ENCODE data around the gene ATXN3. TPM values are rescaled to one million over a fixed set of nuclear protein-coding genes. Genes with fewer than 3 reads are reported as not detected.

ATXN3 gene
- total RNA-seq (10 to 100 TPM; 37.3 to 43.2 TPM), polyA plus RNA-seq (ENCODE audit: insufficient read length in 2 of 2) (10 to 100 TPM; 20.8 to 22.9 TPM)
- long read RNA-seq, donor 1, full-length matches to known transcripts = 5 of 5 reads
- long read RNA-seq, donor 1, partial matches to known transcripts = 0 of 5 reads
- long read RNA-seq, donor 1, other reads (novel, unspliced or antisense) = 0 of 5 reads
- long read RNA-seq, donor 2 = 0 reads
- long read RNA-seq, donor 3, full-length matches to known transcripts = 2 of 2 reads
- long read RNA-seq, donor 3, partial matches to known transcripts = 0 of 2 reads
- long read RNA-seq, donor 3, other reads (novel, unspliced or antisense) = 0 of 2 reads
- long read RNA-seq, donor 4, full-length matches to known transcripts = 6 of 6 reads
- long read RNA-seq, donor 4, partial matches to known transcripts = 0 of 6 reads
- long read RNA-seq, donor 4, other reads (novel, unspliced or antisense) = 0 of 6 reads

GRCh38 chr14:92106143-92106926 is at the start of gene ATXN3:
ATXN3 (minus strand) TSS chr14:92106582; CDS start chr14:92106552, 30 bp downstream.
- peak; percentile 80 to 99 (median 96) for DNase-seq (ENCODE audit: low read depth in 4 of 6, low spot score in 6 of 6)
- 0% methylated on average over 51 of the region's 66 CpGs for WGBS (ENCODE audit: insufficient coverage)
- peak within 1 kb of the TSS; percentile 87 for H3K4me3 ChIP-seq (ENCODE audit: low read depth, low read length)
- peaks cover 13% of the 10 kb centered on the region for H3K4me1 ChIP-seq (ENCODE audit: control insufficient read depth, insufficient read depth, low read length)
- H3K27ac ChIP-seq (ENCODE audit: low read depth, low read length) = peak within 1 kb of the TSS; percentile 82
- H3K9me3 ChIP-seq (ENCODE audit: control insufficient read depth, insufficient read depth, low read length) = no peaks in the 10 kb centered on the region
- H3K36me3 ChIP-seq (ENCODE audit: control insufficient read depth, insufficient read depth, low read length) = no peaks in the 10 kb centered on the region
- H3K27me3 ChIP-seq (ENCODE audit: control insufficient read depth, insufficient read depth, low read length) = no peaks in the 10 kb centered on the region

GRCh38 chr14:92154283-92154942 is 48.0 kb upstream of the ATXN3 start:
- Histone ChIP-seq H3K27ac (ENCODE audit: low read depth, low read length) (no peak overlapping the region), H3K27me3 (ENCODE audit: control insufficient read depth, insufficient read depth, low read length) (no peaks in the 10 kb centered on the region), H3K4me3 (ENCODE audit: low read depth, low read length) (no peak overlapping the region), H3K9me3 (ENCODE audit: control insufficient read depth, insufficient read depth, low read length) (no peaks in the 10 kb centered on the region), H3K36me3 (ENCODE audit: control insufficient read depth, insufficient read depth, low read length) (peaks cover 26% of the 10 kb centered on the region), H3K4me1 (ENCODE audit: control insufficient read depth, insufficient read depth, low read length) (no peaks in the 10 kb centered on the region)
- no CpG with 5 or more reads among the region's 3 CpGs for WGBS (ENCODE audit: insufficient coverage)
- no peak for DNase-seq (ENCODE audit: low read depth in 4 of 6, low spot score in 6 of 6)

GRCh38 chr14:92153581-92153980 is 47.2 kb upstream of the ATXN3 start:
- Histone ChIP-seq H3K36me3 (ENCODE audit: control insufficient read depth, insufficient read depth, low read length) (peaks cover 28% of the 10 kb centered on the region), H3K9me3 (ENCODE audit: control insufficient read depth, insufficient read depth, low read length) (no peaks in the 10 kb centered on the region), H3K4me1 (ENCODE audit: control insufficient read depth, insufficient read depth, low read length) (no peaks in the 10 kb centered on the region), H3K4me3 (ENCODE audit: low read depth, low read length) (no peak overlapping the region), H3K27ac (ENCODE audit: low read depth, low read length) (no peak overlapping the region), H3K27me3 (ENCODE audit: control insufficient read depth, insufficient read depth, low read length) (no peaks in the 10 kb centered on the region)
- no peak for DNase-seq (ENCODE audit: low read depth in 4 of 6, low spot score in 6 of 6)
- no CpG with 5 or more reads among the region's 1 CpG for WGBS (ENCODE audit: insufficient coverage)

- H3K4me1 ChIP-seq (ENCODE audit: control insufficient read depth, insufficient read depth, low read length) = no peaks in the 10 kb centered on the region
- H3K36me3 ChIP-seq (ENCODE audit: control insufficient read depth, insufficient read depth, low read length) = peaks cover 29% of the 10 kb centered on the region
- no CpG with 5 or more reads among the region's 2 CpGs for WGBS (ENCODE audit: insufficient coverage)
- H3K27ac ChIP-seq (ENCODE audit: low read depth, low read length) = no peak overlapping the region
- DNase-seq (ENCODE audit: low read depth in 4 of 6, low spot score in 6 of 6) = no peak
- H3K4me3 ChIP-seq (ENCODE audit: low read depth, low read length) = no peak overlapping the region
- no peaks in the 10 kb centered on the region for H3K9me3 ChIP-seq (ENCODE audit: control insufficient read depth, insufficient read depth, low read length)
- H3K27me3 ChIP-seq (ENCODE audit: control insufficient read depth, insufficient read depth, low read length) = no peaks in the 10 kb centered on the region
Observed at GRCh38 chr14:92144708-92145107, 38.3 kb upstream of the ATXN3 start.

GRCh38 chr14:92143962-92144361 is 37.6 kb upstream of the ATXN3 start:
- Histone ChIP-seq H3K4me3 (ENCODE audit: low read depth, low read length) (no peak overlapping the region), H3K36me3 (ENCODE audit: control insufficient read depth, insufficient read depth, low read length) (peaks cover 25% of the 10 kb centered on the region), H3K27me3 (ENCODE audit: control insufficient read depth, insufficient read depth, low read length) (no peaks in the 10 kb centered on the region), H3K9me3 (ENCODE audit: control insufficient read depth, insufficient read depth, low read length) (no peaks in the 10 kb centered on the region), H3K27ac (ENCODE audit: low read depth, low read length) (no peak overlapping the region), H3K4me1 (ENCODE audit: control insufficient read depth, insufficient read depth, low read length) (no peaks in the 10 kb centered on the region)
- DNase-seq (ENCODE audit: low read depth in 4 of 6, low spot score in 6 of 6) = no peak
- WGBS (ENCODE audit: insufficient coverage) = 81% methylated on average over 2 of the region's 3 CpGs

- no CpG with 5 or more reads among the region's 4 CpGs for WGBS (ENCODE audit: insufficient coverage)
- H3K36me3 ChIP-seq (ENCODE audit: control insufficient read depth, insufficient read depth, low read length) = peaks cover 28% of the 10 kb centered on the region
- no peak overlapping the region for H3K27ac ChIP-seq (ENCODE audit: low read depth, low read length)
- no peak for DNase-seq (ENCODE audit: low read depth in 4 of 6, low spot score in 6 of 6)
- H3K4me1 ChIP-seq (ENCODE audit: control insufficient read depth, insufficient read depth, low read length) = no peaks in the 10 kb centered on the region
- H3K27me3 ChIP-seq (ENCODE audit: control insufficient read depth, insufficient read depth, low read length) = no peaks in the 10 kb centered on the region
- H3K9me3 ChIP-seq (ENCODE audit: control insufficient read depth, insufficient read depth, low read length) = no peaks in the 10 kb centered on the region
- no peak overlapping the region for H3K4me3 ChIP-seq (ENCODE audit: low read depth, low read length)
Observed at GRCh38 chr14:92143309-92143708, 36.9 kb upstream of the ATXN3 start.

- Histone ChIP-seq H3K4me3 (ENCODE audit: low read depth, low read length) (no peak overlapping the region), H3K4me1 (ENCODE audit: control insufficient read depth, insufficient read depth, low read length) (no peaks in the 10 kb centered on the region), H3K27ac (ENCODE audit: low read depth, low read length) (no peak overlapping the region), H3K27me3 (ENCODE audit: control insufficient read depth, insufficient read depth, low read length) (no peaks in the 10 kb centered on the region), H3K36me3 (ENCODE audit: control insufficient read depth, insufficient read depth, low read length) (peaks cover 27% of the 10 kb centered on the region), H3K9me3 (ENCODE audit: control insufficient read depth, insufficient read depth, low read length) (no peaks in the 10 kb centered on the region)
- no CpG with 5 or more reads among the region's 1 CpG for WGBS (ENCODE audit: insufficient coverage)
- DNase-seq (ENCODE audit: low read depth in 4 of 6, low spot score in 6 of 6) = peak in 4 of 6 donors; percentile 23 to 90 (median 48)
Observed at GRCh38 chr14:92135269-92135668, 28.9 kb upstream of the ATXN3 start.

- Histone ChIP-seq H3K27me3 (ENCODE audit: control insufficient read depth, insufficient read depth, low read length) (no peaks in the 10 kb centered on the region), H3K36me3 (ENCODE audit: control insufficient read depth, insufficient read depth, low read length) (peaks cover 24% of the 10 kb centered on the region), H3K9me3 (ENCODE audit: control insufficient read depth, insufficient read depth, low read length) (no peaks in the 10 kb centered on the region), H3K4me3 (ENCODE audit: low read depth, low read length) (no peak overlapping the region), H3K27ac (ENCODE audit: low read depth, low read length) (no peak overlapping the region), H3K4me1 (ENCODE audit: control insufficient read depth, insufficient read depth, low read length) (no peaks in the 10 kb centered on the region)
- no peak for DNase-seq (ENCODE audit: low read depth in 4 of 6, low spot score in 6 of 6)
- WGBS (ENCODE audit: insufficient coverage) = no CpG with 5 or more reads among the region's 1 CpG
Observed at GRCh38 chr14:92134456-92134855, 28.1 kb upstream of the ATXN3 start.

GRCh38 chr14:92122761-92123160 is 16.4 kb upstream of the ATXN3 start:
- Histone ChIP-seq H3K27me3 (ENCODE audit: control insufficient read depth, insufficient read depth, low read length) (no peaks in the 10 kb centered on the region), H3K9me3 (ENCODE audit: control insufficient read depth, insufficient read depth, low read length) (no peaks in the 10 kb centered on the region), H3K36me3 (ENCODE audit: control insufficient read depth, insufficient read depth, low read length) (peaks cover 11% of the 10 kb centered on the region), H3K4me1 (ENCODE audit: control insufficient read depth, insufficient read depth, low read length) (peaks cover 19% of the 10 kb centered on the region), H3K27ac (ENCODE audit: low read depth, low read length) (peak overlapping the region; percentile 96), H3K4me3 (ENCODE audit: low read depth, low read length) (peak overlapping the region; percentile 95)
- 44% methylated on average over 7 of the region's 9 CpGs for WGBS (ENCODE audit: insufficient coverage)
- peak in 1 of 6 donors; percentile 3 for DNase-seq (ENCODE audit: low read depth in 4 of 6, low spot score in 6 of 6)
